Ovary (tissue), 3 donors: ENCODE data around the gene TMEM259.

Experiments
- EP300 ChIP-seq: sonication (generic); formaldehyde crosslinking; IDR thresholded peaks from one replicate; pipeline ENCODE4 v1.6.1; 2017; ENCODE audit warnings: antibody characterized with exemption
- TF ChIP-seq, protein P1 (sequence below), 3 donors: fragments of 450-650 bp in 2 of 3; fragments of 200-600 bp in 1 of 3; IDR thresholded peaks; one replicate each; pipeline versions ENCODE4 v1.5.1 to v1.8.0; 2016 to 2022; ENCODE audit warnings: antibody characterized with exemption in 3 of 3, mild to moderate bottlenecking in 1 of 3
- donor health status: DM: no; HTN: no; CAD: no.

GRCh38 chr19:1025960-1026782, 5.2 kb upstream of the TMEM259 start, which contains the start of gene CNN2:
- TF ChIP-seq, protein P1, sequence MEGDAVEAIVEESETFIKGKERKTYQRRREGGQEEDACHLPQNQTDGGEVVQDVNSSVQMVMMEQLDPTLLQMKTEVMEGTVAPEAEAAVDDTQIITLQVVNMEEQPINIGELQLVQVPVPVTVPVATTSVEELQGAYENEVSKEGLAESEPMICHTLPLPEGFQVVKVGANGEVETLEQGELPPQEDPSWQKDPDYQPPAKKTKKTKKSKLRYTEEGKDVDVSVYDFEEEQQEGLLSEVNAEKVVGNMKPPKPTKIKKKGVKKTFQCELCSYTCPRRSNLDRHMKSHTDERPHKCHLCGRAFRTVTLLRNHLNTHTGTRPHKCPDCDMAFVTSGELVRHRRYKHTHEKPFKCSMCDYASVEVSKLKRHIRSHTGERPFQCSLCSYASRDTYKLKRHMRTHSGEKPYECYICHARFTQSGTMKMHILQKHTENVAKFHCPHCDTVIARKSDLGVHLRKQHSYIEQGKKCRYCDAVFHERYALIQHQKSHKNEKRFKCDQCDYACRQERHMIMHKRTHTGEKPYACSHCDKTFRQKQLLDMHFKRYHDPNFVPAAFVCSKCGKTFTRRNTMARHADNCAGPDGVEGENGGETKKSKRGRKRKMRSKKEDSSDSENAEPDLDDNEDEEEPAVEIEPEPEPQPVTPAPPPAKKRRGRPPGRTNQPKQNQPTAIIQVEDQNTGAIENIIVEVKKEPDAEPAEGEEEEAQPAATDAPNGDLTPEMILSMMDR (IDR thresholded peaks at IDR 0.05), result no peak
- TF ChIP-seq EP300, result no peak
